Muscle of back (tissue), 11 donors: ENCODE data around the gene HMX1. TPM values are rescaled to one million over a fixed set of nuclear protein-coding genes. Genes with fewer than 3 reads are reported as not detected.

Experiments used
- DNase-seq, 3 donors: peaks; one replicate each; pipeline versions ENCODE4 v3.0.0 to v3.0.0-alpha.2; 2013
- polyA plus RNA-seq, 10 donors: library from polyadenylated mRNA; unstranded; fragments of 120-200 nt; gene quantifications; one replicate each; pipeline ENCODE4 v1.2.1, GENCODE V29; 2013; ENCODE audit not compliant: insufficient read length in 10 of 10

HMX1 gene
- polyA plus RNA-seq, 10 donors: 0.09 to 0.27 (median 0.17) TPM; not detected in 2

- DNase-seq: no peak
These were observed 38.6 kb upstream of the HMX1 start for GRCh38 chr4:8910100-8910821.

GRCh38 chr4:8909548-8909947 lies 37.9 kb upstream of the HMX1 start:
- no peak for DNase-seq

- DNase-seq: no peak
These were observed 36.7 kb upstream of the HMX1 start for GRCh38 chr4:8908206-8908893.

- DNase-seq: no peak
These were observed 36.1 kb upstream of the HMX1 start for GRCh38 chr4:8907596-8908205.

GRCh38 chr4:8906991-8907595 lies 35.5 kb upstream of the HMX1 start:
- DNase-seq: no peak

GRCh38 chr4:8906668-8906970 lies 35.0 kb upstream of the HMX1 start:
- DNase-seq: no peak

GRCh38 chr4:8905773-8906667 lies 34.4 kb upstream of the HMX1 start:
- DNase-seq: no peak

GRCh38 chr4:8905226-8905772 lies 33.7 kb upstream of the HMX1 start:
- no peak for DNase-seq

- DNase-seq: no peak
These were observed 33.0 kb upstream of the HMX1 start for GRCh38 chr4:8904666-8905065.

GRCh38 chr4:8904041-8904501 lies 32.4 kb upstream of the HMX1 start:
- no peak for DNase-seq

GRCh38 chr4:8901335-8901734 lies 29.7 kb upstream of the HMX1 start:
- no peak for DNase-seq

- no peak for DNase-seq
These were observed 28.9 kb upstream of the HMX1 start for GRCh38 chr4:8900588-8900987.

GRCh38 chr4:8898419-8898818 lies 26.8 kb upstream of the HMX1 start:
- peak; percentile 68 to 92 (median 79) for DNase-seq

GRCh38 chr4:8897251-8898167 lies 25.9 kb upstream of the HMX1 start:
- DNase-seq: peak in 1 of 3 donors; percentile 72

- no peak for DNase-seq
These were observed 24.9 kb upstream of the HMX1 start for GRCh38 chr4:8896506-8896905.

- no peak for DNase-seq
These were observed 24.4 kb upstream of the HMX1 start for GRCh38 chr4:8896071-8896470.

GRCh38 chr4:8895295-8895694 lies 23.7 kb upstream of the HMX1 start:
- DNase-seq: no peak

GRCh38 chr4:8894424-8894816 lies 22.8 kb upstream of the HMX1 start:
- DNase-seq: no peak

- DNase-seq: peak in 1 of 3 donors; percentile 41
These were observed 22.2 kb upstream of the HMX1 start for GRCh38 chr4:8893624-8894423.
